Thoracic aorta (tissue), 2 donors: ENCODE measurements around the gene AMPH. TPM values are rescaled to one million over a fixed set of nuclear protein-coding genes. Genes with fewer than 3 reads are reported as not detected.
A peak's percentile ranks its signal among the peaks of the same experiment; 100 is the strongest.

Experiments
- ATAC-seq: fragments of 150-250 bp; one replicate; pipeline ENCODE4 v1.8.0; 2017; ENCODE audit warnings: low read depth; ENCODE audit not compliant: insufficient number of reproducible peaks, low FRiP score
- DNase-seq: peaks from one replicate; pipeline ENCODE4 v3.0.0-alpha.2; 2020; ENCODE audit warnings: low spot score
- H3K27ac ChIP-seq, 2 donors: fragments of 200-600 bp; sonication (generic); 1 replicate in 1 of 2; 2 replicates in 1 of 2; pipeline ENCODE4 v1.5.1; 2016; ENCODE audit warnings: mild to moderate bottlenecking in 2 of 2, moderate library complexity in 2 of 2
- H3K27me3 ChIP-seq: fragments of 200-600 bp; sonication (generic); replicated peaks from 2 replicates; pipeline ENCODE4 v1.6.0; 2016; ENCODE audit warnings: mild to moderate bottlenecking; ENCODE audit not compliant: insufficient read depth
- H3K36me3 ChIP-seq: fragments of 200-600 bp; sonication (generic); one replicate; pipeline ENCODE4 v1.5.1; 2016
- H3K4me1 ChIP-seq, 2 donors: fragments of 200-600 bp; sonication (generic); 1 replicate in 1 of 2; 2 replicates in 1 of 2; pipeline versions ENCODE4 v1.5.1 to v1.6.0; 2016; ENCODE audit warnings: low read depth in 2 of 2, mild to moderate bottlenecking in 1 of 2; ENCODE audit not compliant: control insufficient read depth in 1 of 2
- H3K4me3 ChIP-seq: fragments of 200-600 bp; sonication (generic); 2 replicates; pipeline ENCODE4 v1.5.1; 2016; ENCODE audit warnings: mild to moderate bottlenecking
- H3K9me3 ChIP-seq: fragments of 200-600 bp; sonication (generic); 2 replicates; pipeline ENCODE4 v1.5.1; 2016
- CTCF ChIP-seq: fragments of 200-600 bp; sonication (generic); IDR thresholded peaks from one replicate; pipeline ENCODE4 v1.5.1; 2019; ENCODE audit warnings: antibody characterized with exemption
- total RNA-seq, 2 donors: library from RNA; depleted of rRNA; stranded (reverse); fragments of >200 nt; gene quantifications; one replicate each; pipeline versions ENCODE4 v1.1.0 to v1.2.3, GENCODE V29; 2016

The AMPH gene
- total RNA-seq, 2 donors from 2014 or later: 5.3 to 5.9 TPM

GRCh38 chr7:38660427-38661099 is 29.4 kb upstream of the AMPH start:
- no peak for DNase-seq
- no peaks in the 10 kb centered on the region for H3K9me3 ChIP-seq
- ATAC-seq: no peak
- H3K4me1 ChIP-seq: no peaks in the 10 kb centered on the region
- H3K36me3 ChIP-seq: no peaks in the 10 kb centered on the region
- no peak overlapping the region for H3K27ac ChIP-seq
- peak; percentile 42 for TF ChIP-seq CTCF
- H3K27me3 ChIP-seq: no peaks in the 10 kb centered on the region
- H3K4me3 ChIP-seq: no peak overlapping the region

GRCh38 chr7:38659931-38660330 is 28.8 kb upstream of the AMPH start:
- no peaks in the 10 kb centered on the region for H3K36me3 ChIP-seq
- no peaks in the 10 kb centered on the region for H3K27me3 ChIP-seq
- no peak for TF ChIP-seq CTCF
- no peaks in the 10 kb centered on the region for H3K4me1 ChIP-seq
- no peak overlapping the region for H3K27ac ChIP-seq
- no peak for ATAC-seq
- no peaks in the 10 kb centered on the region for H3K9me3 ChIP-seq
- H3K4me3 ChIP-seq: no peak overlapping the region
- no peak for DNase-seq

GRCh38 chr7:38658921-38659320 is 27.7 kb upstream of the AMPH start:
- Histone ChIP-seq H3K27ac (no peak overlapping the region), H3K4me1 (no peaks in the 10 kb centered on the region), H3K9me3 (no peaks in the 10 kb centered on the region), H3K27me3 (no peaks in the 10 kb centered on the region), H3K4me3 (no peak overlapping the region), H3K36me3 (no peaks in the 10 kb centered on the region)
- DNase-seq (no peak), ATAC-seq (no peak)
- no peak for TF ChIP-seq CTCF

GRCh38 chr7:38656968-38657367 is 25.8 kb upstream of the AMPH start:
- Histone ChIP-seq H3K4me3 (no peak overlapping the region), H3K27me3 (no peaks in the 10 kb centered on the region), H3K36me3 (no peaks in the 10 kb centered on the region), H3K27ac (no peak overlapping the region), H3K9me3 (no peaks in the 10 kb centered on the region), H3K4me1 (no peaks in the 10 kb centered on the region)
- ATAC-seq (no peak), DNase-seq (no peak)
- TF ChIP-seq CTCF: no peak

GRCh38 chr7:38655833-38656774 is 24.9 kb upstream of the AMPH start:
- DNase-seq: no peak
- Histone ChIP-seq H3K9me3 (no peaks in the 10 kb centered on the region), H3K36me3 (no peaks in the 10 kb centered on the region), H3K27me3 (no peaks in the 10 kb centered on the region), H3K4me3 (no peak overlapping the region), H3K4me1 (no peaks in the 10 kb centered on the region), H3K27ac (no peak overlapping the region)
- no peak for ATAC-seq
- TF ChIP-seq CTCF: no peak
